K562 (cell line): ENCODE results near the gene THADA. TPM values are rescaled to one million over a fixed set of nuclear protein-coding genes. Genes with fewer than 3 reads are reported as not detected.

Experiments
- ATF7 ChIP-seq: fragments of 450-650 bp; IDR thresholded peaks from 2 replicates; pipeline ENCODE4 v1.7.1; 2014; ENCODE audit warnings: mild to moderate bottlenecking, moderate library complexity
- CCAR2 ChIP-seq: fragments of 200-400 bp; formaldehyde crosslinking; IDR thresholded peaks from 2 replicates; pipeline ENCODE4 v1.6.1; 2017; ENCODE audit warnings: mild to moderate bottlenecking, low read depth, low read length
- GATAD2B ChIP-seq: fragments of 450-650 bp; IDR thresholded peaks from 2 replicates; pipeline ENCODE4 v1.6.1; 2017; ENCODE audit warnings: mild to moderate bottlenecking, borderline replicate concordance
- GTF2F1 ChIP-seq: IDR thresholded peaks from 2 replicates; pipeline ENCODE4 v1.6.1; 2011; ENCODE audit warnings: low read depth, low read length, improper control_type of control experiment
- MITF ChIP-seq: IDR thresholded peaks from 2 replicates; pipeline ENCODE4 v1.6.1; 2014; ENCODE audit warnings: antibody characterized with exemption
- REST ChIP-seq, 2 experiments: fragments of 450-650 bp; formaldehyde crosslinking in 1 of 2; IDR thresholded peaks; 2 replicates each; pipeline versions ENCODE4 v1.4.0 to v1.6.1; 2014 to 2020; ENCODE audit warnings: mild to moderate bottlenecking in 2 of 2, borderline replicate concordance in 1 of 2, low read depth in 1 of 2
- STAT5B ChIP-seq: fragments of 250-450 bp; sonication (Bioruptor Pico); IDR thresholded peaks from 2 replicates; pipeline ENCODE4 v1.8.0; 2021; ENCODE audit warnings: mild to moderate bottlenecking, inconsistent platforms
- TCF7L2 ChIP-seq: fragments of 150-350 bp; IDR thresholded peaks from 2 replicates; pipeline ENCODE4 v1.6.1; 2016; ENCODE audit warnings: low read depth, mild to moderate bottlenecking, low read length, moderate library complexity
- THAP12 ChIP-seq: fragments of 250-450 bp; sonication (Bioruptor Pico); IDR thresholded peaks from 2 replicates; pipeline ENCODE4 v1.9.0; 2021; ENCODE audit warnings: mild to moderate bottlenecking, inconsistent platforms
- ZNF23 ChIP-seq: fragments of 250-450 bp; sonication (Bioruptor Pico); IDR thresholded peaks from 2 replicates; pipeline ENCODE4 v1.4.0; 2020; ENCODE audit warnings: mild to moderate bottlenecking
- polyA plus RNA-seq, 8 experiments: library from polyadenylated mRNA; depleted of rRNA in 4 of 8; stranded (reverse) in 5 of 8; unstranded in 3 of 8; fragments of >200 nt; fragmentation: Nextera tagmentation in 2 of 8; fragmentation: Illumina TruSeq in 1 of 8; extraction: Ambion mirVana in 2 of 8; extraction: Trizol in 1 of 8; gene quantifications; 2 replicates each; pipeline versions ENCODE4 v1.2.1 to v1.2.3, GENCODE V29; 2011 to 2014; ENCODE audit warnings: inconsistent platforms in 1 of 8, missing spikeins in 1 of 8
- total RNA-seq, 7 experiments: library from RNA; depleted of rRNA in 6 of 7; stranded (reverse); fragments of >200 nt in 6 of 7; fragmentation: Illumina TruSeq in 2 of 7; extraction: Trizol in 2 of 7; gene quantifications; 2 replicates each; pipeline versions ENCODE4 v1.2.1 to v1.2.3, GENCODE V29; 2011 to 2021; ENCODE audit warnings: low replicate concordance in 1 of 7
- TF ChIP-seq, protein P1 (sequence below): sonication (generic); formaldehyde crosslinking; IDR thresholded peaks from 2 replicates; pipeline ENCODE4 v1.8.1; 2023; ENCODE audit warnings: mild to moderate bottlenecking, missing genetic modification reagents, moderate library complexity
- TF ChIP-seq, protein P2 (sequence below): fragments of 250-450 bp; sonication (Bioruptor Pico); IDR thresholded peaks from 2 replicates; pipeline ENCODE4 v1.8.0; 2022; ENCODE audit warnings: inconsistent platforms

THADA gene
- total and polyA plus RNA-seq, 9 of the 15 experiments (the other 6 are each of a cell fraction or from before 2014, with no cell fraction given): 17.8 to 34.7 (median 31.9) TPM

DNA sequence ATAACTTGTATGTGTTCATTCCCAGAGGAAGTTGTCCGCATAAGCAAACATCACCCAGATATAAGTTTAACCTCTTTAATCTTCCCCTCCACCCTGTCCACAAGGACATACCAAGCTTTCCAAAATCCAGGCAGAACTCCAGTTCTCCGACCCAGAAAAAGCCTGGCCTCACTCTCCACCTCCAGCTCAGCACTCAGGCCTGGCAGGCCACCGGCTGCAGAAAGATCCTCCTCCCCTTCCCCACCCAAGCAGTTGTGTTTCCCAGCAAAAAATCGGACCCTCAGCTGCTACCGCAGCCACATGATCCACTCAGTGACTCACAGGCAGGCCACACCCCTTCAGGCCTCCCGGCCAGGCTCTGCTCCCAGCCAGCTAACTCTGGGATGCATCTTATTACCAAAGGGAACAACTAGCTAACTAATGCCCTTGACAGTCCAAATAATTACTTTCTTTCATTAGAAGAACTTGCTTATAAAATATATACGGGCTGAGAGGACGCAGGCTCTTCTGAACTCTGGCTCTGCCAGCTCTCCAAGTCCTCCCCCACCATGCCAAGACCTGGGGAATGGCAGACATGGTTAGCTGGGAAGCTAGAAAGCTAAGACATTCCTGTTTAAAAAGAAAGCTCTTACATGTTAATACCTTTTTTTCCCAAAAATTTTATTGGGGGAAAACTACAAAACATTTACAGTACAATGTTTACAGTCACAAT lies 373.9 kb downstream of the THADA start (continued):
- TF ChIP-seq REST (IDR thresholded peaks at IDR 0.05; ENCODE audit: borderline replicate concordance) (peak; percentile 77), REST (CRISPR knock-in tag; IDR thresholded peaks at IDR 0.05; ENCODE audit: low read depth) (0 out of 2 replicates have a peak, but pooled peaks have one; percentile 36), GTF2F1 (no peak), GATAD2B (no peak), THAP12 (CRISPR knock-in tag) (no peak; the same call in 1 of the 2 replicates), ZNF23 (CRISPR knock-in tag) (no peak), ATF7 (peak; percentile 63), CCAR2 (no peak), STAT5B (CRISPR knock-in tag) (no peak), MITF (peak; percentile 77), TCF7L2 (no peak)
- TF ChIP-seq, protein P1, sequence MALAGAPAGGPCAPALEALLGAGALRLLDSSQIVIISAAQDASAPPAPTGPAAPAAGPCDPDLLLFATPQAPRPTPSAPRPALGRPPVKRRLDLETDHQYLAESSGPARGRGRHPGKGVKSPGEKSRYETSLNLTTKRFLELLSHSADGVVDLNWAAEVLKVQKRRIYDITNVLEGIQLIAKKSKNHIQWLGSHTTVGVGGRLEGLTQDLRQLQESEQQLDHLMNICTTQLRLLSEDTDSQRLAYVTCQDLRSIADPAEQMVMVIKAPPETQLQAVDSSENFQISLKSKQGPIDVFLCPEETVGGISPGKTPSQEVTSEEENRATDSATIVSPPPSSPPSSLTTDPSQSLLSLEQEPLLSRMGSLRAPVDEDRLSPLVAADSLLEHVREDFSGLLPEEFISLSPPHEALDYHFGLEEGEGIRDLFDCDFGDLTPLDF (CRISPR knock-in tag): no peak
- TF ChIP-seq, protein P2, sequence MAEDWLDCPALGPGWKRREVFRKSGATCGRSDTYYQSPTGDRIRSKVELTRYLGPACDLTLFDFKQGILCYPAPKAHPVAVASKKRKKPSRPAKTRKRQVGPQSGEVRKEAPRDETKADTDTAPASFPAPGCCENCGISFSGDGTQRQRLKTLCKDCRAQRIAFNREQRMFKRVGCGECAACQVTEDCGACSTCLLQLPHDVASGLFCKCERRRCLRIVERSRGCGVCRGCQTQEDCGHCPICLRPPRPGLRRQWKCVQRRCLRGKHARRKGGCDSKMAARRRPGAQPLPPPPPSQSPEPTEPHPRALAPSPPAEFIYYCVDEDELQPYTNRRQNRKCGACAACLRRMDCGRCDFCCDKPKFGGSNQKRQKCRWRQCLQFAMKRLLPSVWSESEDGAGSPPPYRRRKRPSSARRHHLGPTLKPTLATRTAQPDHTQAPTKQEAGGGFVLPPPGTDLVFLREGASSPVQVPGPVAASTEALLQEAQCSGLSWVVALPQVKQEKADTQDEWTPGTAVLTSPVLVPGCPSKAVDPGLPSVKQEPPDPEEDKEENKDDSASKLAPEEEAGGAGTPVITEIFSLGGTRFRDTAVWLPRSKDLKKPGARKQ (CRISPR knock-in tag): no peak
